HCT116 (cell line): ENCODE data around the gene BAIAP2.

Experiments
- POLR2AphosphoS5 ChIP-seq: IDR thresholded peaks from 2 replicates; pipeline ENCODE4 v1.6.1; 2011; ENCODE audit warnings: mild to moderate bottlenecking, low read depth, low read length, moderate library complexity
- TF ChIP-seq, protein P1 (sequence below), 3 experiments: fragments of 200-600 bp in 1 of 3; sonication (generic) in 1 of 3; IDR thresholded peaks in 2 of 3; conservative IDR thresholded peaks in 1 of 3; 2 replicates each; pipeline ENCODE4 v1.5.1; 2012 to 2017; ENCODE audit warnings: low read depth in 2 of 3, low read length in 2 of 3, antibody characterized with exemption in 1 of 3, borderline replicate concordance in 1 of 3, control low read depth in 1 of 3, mild to moderate bottlenecking in 1 of 3, mixed read lengths in 1 of 3, mixed run types in 1 of 3, moderate library complexity in 1 of 3; ENCODE audit not compliant: insufficient read depth in 1 of 3

DNA sequence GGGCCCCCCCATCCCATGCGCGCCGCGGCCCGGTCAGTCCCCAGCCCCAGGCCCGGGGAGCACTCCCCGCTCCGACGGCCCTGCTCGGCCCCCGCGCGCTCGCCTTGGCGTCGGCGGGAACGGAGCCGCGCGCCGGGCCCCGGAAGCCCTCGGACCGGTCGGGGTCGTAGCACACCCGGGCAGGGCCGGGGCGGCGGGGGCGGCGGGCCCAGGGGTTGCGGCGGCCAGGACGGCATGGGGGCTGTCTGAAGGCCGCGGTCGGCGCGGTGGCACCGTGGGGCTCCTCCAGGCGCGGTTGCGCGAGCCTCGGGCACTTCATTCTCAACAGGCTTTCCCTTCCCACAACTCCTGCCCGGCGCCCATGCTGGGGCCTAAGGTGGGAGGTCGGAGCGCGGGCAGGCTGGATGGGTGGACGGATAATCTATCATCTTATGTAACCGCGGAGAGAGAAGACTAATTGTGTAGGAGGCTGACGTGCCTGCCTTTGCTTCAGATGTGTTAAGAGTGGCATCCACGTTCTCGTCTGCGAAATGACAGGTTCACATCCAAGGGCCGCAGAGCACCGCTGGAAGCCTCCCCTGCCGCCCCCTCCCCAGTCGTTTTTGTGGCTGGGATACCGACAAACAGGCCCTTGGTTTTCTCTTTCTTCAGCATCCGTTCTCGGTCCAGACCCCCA is 708 bp downstream of the BAIAP2 start:
- TF ChIP-seq POLR2AphosphoS5: no peak
- TF ChIP-seq, protein P1, sequence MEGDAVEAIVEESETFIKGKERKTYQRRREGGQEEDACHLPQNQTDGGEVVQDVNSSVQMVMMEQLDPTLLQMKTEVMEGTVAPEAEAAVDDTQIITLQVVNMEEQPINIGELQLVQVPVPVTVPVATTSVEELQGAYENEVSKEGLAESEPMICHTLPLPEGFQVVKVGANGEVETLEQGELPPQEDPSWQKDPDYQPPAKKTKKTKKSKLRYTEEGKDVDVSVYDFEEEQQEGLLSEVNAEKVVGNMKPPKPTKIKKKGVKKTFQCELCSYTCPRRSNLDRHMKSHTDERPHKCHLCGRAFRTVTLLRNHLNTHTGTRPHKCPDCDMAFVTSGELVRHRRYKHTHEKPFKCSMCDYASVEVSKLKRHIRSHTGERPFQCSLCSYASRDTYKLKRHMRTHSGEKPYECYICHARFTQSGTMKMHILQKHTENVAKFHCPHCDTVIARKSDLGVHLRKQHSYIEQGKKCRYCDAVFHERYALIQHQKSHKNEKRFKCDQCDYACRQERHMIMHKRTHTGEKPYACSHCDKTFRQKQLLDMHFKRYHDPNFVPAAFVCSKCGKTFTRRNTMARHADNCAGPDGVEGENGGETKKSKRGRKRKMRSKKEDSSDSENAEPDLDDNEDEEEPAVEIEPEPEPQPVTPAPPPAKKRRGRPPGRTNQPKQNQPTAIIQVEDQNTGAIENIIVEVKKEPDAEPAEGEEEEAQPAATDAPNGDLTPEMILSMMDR (IDR thresholded peaks at IDR 0.05 in 2 of 3, conservative IDR thresholded peaks at IDR 0.05 in 1 of 3; ENCODE audit: borderline replicate concordance in 1 of 3, insufficient read depth in 1 of 3, low read depth in 2 of 3, low read length in 2 of 3): no peak
